ENCODE data around the gene SEMG1.

The SEMG1 gene

GRCh38 chr20:45218636-45219035 is 11.8 kb downstream of the SEMG1 start:
- in situ Hi-C loops (cut with MboI; ENCODE audit: low sequenced_read_pairs): no loop called here

- in situ Hi-C loops (cut with MboI; ENCODE audit: low sequenced_read_pairs): no loop called here
Measured at GRCh38 chr20:45221076-45221475, 14.2 kb downstream of the SEMG1 start, which contains the start of gene SEMG2. Gene SEMG2 (plus strand): TSS chr20:45221373. CDS start chr20:45221390, 17 bp downstream.

DNA sequence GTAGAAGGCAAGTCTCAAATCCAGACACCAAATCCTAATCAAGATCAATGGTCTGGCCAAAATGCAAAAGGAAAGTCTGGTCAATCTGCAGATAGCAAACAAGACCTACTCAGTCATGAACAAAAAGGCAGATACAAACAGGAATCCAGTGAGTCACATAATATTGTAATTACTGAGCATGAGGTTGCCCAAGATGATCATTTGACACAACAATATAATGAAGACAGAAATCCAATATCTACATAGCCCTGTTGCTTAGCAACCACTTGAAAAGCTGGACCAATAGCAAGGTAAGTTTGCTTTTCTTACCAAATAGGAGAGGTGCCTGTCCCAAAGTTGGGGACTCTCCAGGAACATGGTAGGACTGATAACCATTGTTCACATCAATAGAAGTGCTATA is 16.3 kb downstream of the SEMG1 start:
- in situ Hi-C loops (cut with MboI; ENCODE audit: low sequenced_read_pairs): no loop called here

GRCh38 chr20:45226287-45226686 is 19.5 kb downstream of the SEMG1 start:
- in situ Hi-C loops (cut with MboI; ENCODE audit: low sequenced_read_pairs): no loop called here

GRCh38 chr20:45229264-45230056 is 22.6 kb downstream of the SEMG1 start:
- in situ Hi-C loops (cut with MboI; ENCODE audit: low sequenced_read_pairs): no loop called here

DNA sequence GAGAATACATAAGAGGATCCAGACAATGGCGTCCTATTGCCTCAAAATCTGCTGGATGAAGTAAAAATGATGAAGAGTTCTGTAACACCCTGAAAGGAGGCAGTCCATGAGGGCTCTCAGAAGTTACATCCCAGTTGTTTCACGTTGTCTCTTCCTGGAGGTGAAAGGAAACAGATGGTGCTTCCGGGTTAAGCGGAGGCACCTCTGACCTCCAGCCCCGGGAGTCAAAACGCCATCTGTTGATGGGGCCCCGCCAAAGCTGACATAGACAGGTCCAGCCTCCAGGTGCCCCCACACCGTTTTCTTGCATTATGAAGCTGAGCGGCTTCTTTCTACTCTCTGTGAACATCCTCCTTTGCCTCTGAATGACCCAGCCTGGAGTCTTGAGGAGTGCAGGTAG is 23.8 kb downstream of the SEMG1 start:
- in situ Hi-C loops (cut with MboI; ENCODE audit: low sequenced_read_pairs): no loop called here

DNA sequence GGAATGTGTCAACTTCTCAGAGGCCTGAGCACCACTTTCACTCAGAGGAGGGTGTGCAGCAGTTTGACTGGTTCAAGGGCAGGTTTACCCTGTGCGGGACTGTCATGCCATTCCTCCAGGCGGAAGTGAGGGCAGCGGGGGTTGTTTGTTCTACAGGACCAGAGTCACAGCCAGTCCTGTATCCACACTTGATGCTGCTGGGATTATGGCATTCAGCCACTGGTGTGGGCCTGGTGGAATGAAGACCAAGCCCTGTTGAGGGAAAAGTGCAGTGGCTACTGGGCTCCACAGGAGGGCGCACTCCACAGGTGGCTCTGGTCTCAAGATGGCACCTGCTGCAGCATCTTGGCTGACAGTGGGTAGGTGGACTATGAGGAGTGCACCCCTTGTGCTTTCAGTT is 29.2 kb downstream of the SEMG1 start:
- in situ Hi-C loops (cut with MboI; ENCODE audit: low sequenced_read_pairs): no loop called here

DNA sequence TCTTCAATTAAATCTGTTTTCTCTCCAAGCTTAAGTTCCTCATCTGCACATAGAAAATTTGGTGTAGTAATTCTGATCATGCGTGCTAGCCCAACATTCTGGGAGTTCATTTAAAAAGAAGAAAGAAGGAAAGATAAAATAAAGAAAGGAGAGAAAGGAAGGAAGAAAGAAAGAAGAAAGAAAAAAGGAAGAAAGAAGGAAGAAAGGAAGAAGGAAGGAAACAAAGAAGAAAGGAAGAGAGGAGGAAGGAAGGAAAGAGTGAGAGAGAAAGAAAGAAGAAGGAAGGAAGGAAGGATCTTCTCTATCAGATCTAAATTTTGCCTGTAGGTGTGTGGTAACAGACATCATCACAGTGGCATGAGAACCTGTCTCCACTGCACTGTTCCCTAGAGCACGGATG is 31.3 kb downstream of the SEMG1 start:
- in situ Hi-C loops (cut with MboI; ENCODE audit: low sequenced_read_pairs): no loop called here

GRCh38 chr20:45246109-45246508 is 39.3 kb downstream of the SEMG1 start:
- in situ Hi-C loops (cut with MboI; ENCODE audit: low sequenced_read_pairs): no loop called here

GRCh38 chr20:45247865-45248264 is 41.0 kb downstream of the SEMG1 start:
- in situ Hi-C loops (cut with MboI; ENCODE audit: low sequenced_read_pairs): no loop called here

GRCh38 chr20:45248609-45249008 is 41.8 kb downstream of the SEMG1 start:
- in situ Hi-C loops (cut with MboI; ENCODE audit: low sequenced_read_pairs): no loop called here

DNA sequence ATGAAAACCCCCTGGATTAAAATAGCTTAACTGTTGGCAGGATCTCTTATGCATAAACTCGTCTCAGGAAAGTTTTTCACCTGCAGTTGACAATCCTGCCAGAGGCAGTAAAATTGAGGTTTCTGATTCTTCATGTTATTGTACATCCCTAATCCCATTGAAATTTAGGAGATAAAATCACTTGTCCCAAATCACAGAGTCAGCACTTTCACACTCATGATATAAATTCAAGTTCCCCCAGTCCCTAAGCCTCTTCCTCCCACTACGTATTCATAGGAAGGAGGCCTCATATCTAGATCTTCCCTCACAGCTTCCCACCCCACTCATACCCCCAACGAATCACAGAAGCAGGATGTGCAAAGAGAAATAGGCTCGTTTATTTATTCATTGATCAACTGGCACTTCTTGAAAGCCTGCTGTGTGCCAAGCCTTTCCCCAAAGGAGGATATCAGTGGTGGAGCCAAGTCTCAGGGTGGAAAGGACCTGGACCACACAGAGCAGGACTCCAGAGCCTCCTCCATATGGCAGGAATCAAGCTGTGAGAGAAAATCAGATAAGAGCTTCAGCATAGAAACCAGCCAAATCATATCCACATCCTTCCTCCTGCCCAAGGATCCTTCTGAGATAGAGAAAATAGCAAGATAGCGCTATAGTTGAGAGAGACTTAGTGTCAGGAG is 45.2 kb downstream of the SEMG1 start:
- in situ Hi-C loops (cut with MboI; ENCODE audit: low sequenced_read_pairs): no loop called here

GRCh38 chr20:45253261-45253660 is 46.4 kb downstream of the SEMG1 start:
- in situ Hi-C loops (cut with MboI; ENCODE audit: low sequenced_read_pairs): no loop called here

- in situ Hi-C loops (cut with MboI; ENCODE audit: low sequenced_read_pairs): no loop called here
Measured at GRCh38 chr20:45254383-45255262, 47.8 kb downstream of the SEMG1 start, which contains the start of gene SLPI. Gene SLPI (minus strand): TSS chr20:45254564. CDS start chr20:45254543, 21 bp downstream.

DNA sequence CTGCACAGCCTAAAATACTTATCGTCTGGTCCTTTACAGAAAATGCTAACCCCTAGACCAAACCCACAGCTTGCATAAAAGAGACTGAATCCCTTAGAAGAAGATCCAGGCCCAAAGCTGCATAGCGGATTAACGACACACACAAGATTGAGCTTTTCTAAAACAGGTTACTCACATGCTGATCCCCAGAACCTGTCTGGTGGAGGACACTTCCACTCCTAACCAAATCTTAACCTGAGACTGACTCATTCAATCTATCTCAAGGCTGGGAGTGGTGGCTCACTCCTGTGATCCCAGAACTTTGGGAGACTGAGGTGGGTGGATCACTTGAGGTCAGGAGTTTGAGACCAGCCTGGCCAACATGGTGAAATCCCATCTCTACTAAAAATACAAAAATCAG is 50.3 kb downstream of the SEMG1 start:
- in situ Hi-C loops (cut with MboI; ENCODE audit: low sequenced_read_pairs): no loop called here

- in situ Hi-C loops (cut with MboI; ENCODE audit: low sequenced_read_pairs): no loop called here
Measured at GRCh38 chr20:45257711-45258110, 50.9 kb downstream of the SEMG1 start.

GRCh38 chr20:45258259-45258658 is 51.4 kb downstream of the SEMG1 start:
- in situ Hi-C loops (cut with MboI; ENCODE audit: low sequenced_read_pairs): no loop called here

DNA sequence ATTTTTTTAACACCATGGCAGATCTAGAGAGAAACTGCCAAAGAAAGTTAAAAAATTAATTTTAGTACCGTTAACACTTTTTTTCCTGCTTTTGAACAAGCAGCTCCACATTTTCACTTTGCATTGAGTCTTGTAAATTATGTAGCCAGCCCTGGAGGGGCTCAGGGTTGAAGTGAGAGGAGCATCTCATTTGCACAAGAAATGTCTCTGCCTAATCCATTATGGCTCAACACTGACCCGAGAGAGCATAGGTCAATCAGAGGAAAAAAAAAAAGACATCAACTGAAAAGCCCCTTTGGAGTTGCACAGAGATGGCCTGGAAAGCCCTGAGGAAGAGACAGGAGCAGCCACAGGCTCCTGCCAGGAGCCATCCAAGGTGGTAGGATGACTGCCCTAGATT is 51.8 kb downstream of the SEMG1 start:
- in situ Hi-C loops (cut with MboI; ENCODE audit: low sequenced_read_pairs): no loop called here
